ENCODE results near the gene RALY.
A peak's percentile ranks its signal among the peaks of the same experiment; 100 is the strongest.
"Not testable (repeated sequence)": the region's sequence is repeated elsewhere in the genome, so short reads cannot be mapped to it uniquely, and the experiment has no call there.

RALY gene

DNA sequence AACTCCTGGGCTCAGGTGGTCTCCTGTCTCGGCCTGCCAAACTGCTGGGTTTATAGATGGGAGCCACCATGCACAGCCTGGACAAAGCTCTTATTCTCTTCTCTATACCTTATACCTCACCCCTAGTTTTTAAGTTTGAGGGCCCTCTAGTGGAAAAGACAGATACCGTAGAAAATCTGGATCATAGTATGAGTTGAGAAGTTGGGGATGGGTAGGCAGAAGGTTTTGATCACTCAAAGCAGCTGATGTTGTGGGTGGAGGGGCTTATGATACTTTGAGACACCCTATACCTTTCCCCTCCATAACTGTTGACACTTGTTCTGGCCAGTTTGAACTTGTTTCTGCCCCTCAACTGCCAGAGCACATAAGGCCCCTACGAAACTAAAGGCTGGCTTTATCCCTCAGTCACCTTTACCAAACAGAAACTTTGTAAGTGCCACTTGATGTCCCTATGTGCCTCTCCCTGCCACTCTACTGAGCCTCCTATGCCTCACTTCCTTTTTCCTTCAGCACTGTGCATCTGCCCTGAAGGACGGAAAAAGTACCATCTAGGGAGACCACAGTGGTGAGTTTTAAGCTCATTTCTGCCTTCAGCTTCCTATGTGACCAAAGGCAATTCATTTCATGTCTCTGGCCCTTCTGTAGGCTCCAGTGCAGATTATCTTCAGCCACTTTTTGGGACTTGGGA, 28.6 kb downstream of the RALY start:
- peak; percentile 46 for DNase-seq (ENCODE audit: low read depth)
- TF ChIP-seq, protein P1, sequence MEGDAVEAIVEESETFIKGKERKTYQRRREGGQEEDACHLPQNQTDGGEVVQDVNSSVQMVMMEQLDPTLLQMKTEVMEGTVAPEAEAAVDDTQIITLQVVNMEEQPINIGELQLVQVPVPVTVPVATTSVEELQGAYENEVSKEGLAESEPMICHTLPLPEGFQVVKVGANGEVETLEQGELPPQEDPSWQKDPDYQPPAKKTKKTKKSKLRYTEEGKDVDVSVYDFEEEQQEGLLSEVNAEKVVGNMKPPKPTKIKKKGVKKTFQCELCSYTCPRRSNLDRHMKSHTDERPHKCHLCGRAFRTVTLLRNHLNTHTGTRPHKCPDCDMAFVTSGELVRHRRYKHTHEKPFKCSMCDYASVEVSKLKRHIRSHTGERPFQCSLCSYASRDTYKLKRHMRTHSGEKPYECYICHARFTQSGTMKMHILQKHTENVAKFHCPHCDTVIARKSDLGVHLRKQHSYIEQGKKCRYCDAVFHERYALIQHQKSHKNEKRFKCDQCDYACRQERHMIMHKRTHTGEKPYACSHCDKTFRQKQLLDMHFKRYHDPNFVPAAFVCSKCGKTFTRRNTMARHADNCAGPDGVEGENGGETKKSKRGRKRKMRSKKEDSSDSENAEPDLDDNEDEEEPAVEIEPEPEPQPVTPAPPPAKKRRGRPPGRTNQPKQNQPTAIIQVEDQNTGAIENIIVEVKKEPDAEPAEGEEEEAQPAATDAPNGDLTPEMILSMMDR (conservative IDR thresholded peaks at IDR 0.05; ENCODE audit: low read depth, low read length): peak; percentile 59
- H3K4me3 ChIP-seq (ENCODE audit: low read depth, low read length): no peak overlapping the region

- H3K4me3 ChIP-seq (ENCODE audit: low read depth, low read length): no peak overlapping the region
- no peak for DNase-seq (ENCODE audit: low read depth)
- TF ChIP-seq, protein P1 (conservative IDR thresholded peaks at IDR 0.05; ENCODE audit: low read depth, low read length): no peak
Observed at GRCh38 chr20:34022839-34023234, 29.1 kb downstream of the RALY start.

DNA sequence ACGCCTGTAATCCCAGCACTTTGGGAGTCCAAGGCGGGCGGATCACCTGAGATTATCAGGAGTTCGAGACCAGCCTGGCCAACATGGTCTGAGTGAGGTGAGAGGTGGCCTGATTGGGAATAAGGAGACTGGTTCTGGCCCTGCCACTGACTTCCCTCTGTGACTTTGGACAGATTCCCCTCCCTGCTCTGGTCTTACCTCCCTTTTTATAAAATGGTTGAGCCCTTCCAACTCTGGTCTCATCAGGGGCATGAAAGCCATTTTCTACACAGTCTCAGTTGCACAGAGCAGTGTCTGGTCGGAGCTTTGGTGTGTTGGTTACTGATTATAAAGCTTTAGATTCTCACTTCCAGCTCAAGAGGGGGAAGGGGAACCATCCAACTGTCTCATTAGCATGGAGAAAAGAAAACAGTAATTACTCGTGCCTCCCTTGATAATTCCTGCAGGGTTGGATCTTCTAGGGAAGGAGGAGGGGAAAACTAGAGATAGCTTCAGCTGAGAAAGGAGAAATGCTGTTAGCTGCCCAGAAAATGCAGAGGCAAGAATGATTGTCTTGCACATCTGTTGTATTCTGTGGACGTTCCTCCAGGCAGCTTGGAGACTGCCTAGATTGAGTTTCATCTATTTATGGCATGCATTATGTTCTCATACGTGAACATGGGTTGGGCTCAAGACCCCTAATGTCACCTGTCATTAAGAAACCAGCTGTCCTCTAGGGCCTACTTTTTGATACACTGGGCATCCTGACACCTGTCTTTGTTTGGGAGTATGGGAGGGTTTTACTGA, 30.4 kb downstream of the RALY start:
- TF ChIP-seq, protein P1 (conservative IDR thresholded peaks at IDR 0.05; ENCODE audit: low read depth, low read length): no peak
- no peak for DNase-seq (ENCODE audit: low read depth)
- no peak overlapping the region for H3K4me3 ChIP-seq (ENCODE audit: low read depth, low read length)

DNA sequence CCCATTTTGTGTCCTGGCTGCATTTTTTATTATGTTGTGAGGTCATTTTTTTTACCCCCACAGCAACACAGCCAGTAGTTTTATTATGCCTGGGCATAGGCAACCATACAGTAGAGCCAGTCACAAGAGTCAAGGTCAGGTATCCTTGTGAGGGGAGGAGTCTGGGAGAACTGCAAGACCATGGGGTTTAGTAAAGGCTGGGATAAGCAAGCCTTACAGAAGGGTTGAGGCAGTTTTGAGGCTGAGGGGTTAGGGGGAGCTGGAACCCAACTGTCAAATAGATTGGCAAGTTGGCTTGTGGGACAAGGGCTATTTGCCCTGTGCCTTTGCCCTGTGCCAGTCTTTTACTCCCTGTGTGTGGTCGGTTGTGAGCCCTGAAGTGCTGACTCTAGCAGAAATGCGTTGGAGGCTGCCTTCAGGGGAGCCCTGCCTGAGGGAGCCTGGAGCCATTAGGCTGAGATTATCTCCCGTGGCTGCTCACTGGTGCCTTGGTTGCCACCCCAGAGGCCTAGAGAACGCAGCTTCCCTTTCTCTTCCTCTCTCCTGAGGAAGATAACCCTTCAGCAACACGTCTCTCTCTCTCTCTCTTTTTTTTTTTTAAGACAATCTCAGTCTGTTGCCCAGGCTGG, 31.1 kb downstream of the RALY start:
- no peak overlapping the region for H3K4me3 ChIP-seq (ENCODE audit: low read depth, low read length)
- DNase-seq (ENCODE audit: low read depth): no peak

GRCh38 chr20:34028013-34028412, 34.3 kb downstream of the RALY start:
- H3K4me3 ChIP-seq (ENCODE audit: low read depth, low read length); DNase-seq (ENCODE audit: low read depth): not testable (repeated sequence)

More for the DNA sequence above, 31.1 kb downstream of the RALY start:
- TF ChIP-seq, protein P1 (conservative IDR thresholded peaks at IDR 0.05; ENCODE audit: low read depth, low read length): no peak

- TF ChIP-seq, protein P1 (conservative IDR thresholded peaks at IDR 0.05; ENCODE audit: low read depth, low read length): no peak
- no peak for DNase-seq (ENCODE audit: low read depth)
- H3K4me3 ChIP-seq (ENCODE audit: low read depth, low read length): no peak overlapping the region
Observed at GRCh38 chr20:34029415-34029814, 35.7 kb downstream of the RALY start.

DNA sequence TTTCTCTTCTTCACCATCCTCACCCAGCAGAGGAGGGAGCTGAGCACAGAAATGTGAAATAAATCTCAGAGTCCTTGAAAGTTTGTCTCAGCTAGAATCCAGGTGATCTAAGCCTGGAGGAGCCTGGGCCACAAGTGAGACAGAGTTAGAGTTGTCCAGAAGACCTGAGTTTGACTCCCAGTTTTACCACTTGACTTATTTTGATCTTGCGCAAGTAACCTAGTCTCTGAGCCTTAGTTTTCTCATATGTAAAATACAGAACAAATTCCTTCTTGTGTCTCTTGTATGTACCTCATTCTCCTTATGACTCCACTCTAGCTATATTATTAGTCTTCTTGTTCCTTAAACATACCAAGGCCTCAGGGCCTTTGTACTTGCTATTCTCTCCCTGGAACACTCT, 36.7 kb downstream of the RALY start:
- DNase-seq (ENCODE audit: low read depth): no peak
- TF ChIP-seq, protein P1 (conservative IDR thresholded peaks at IDR 0.05; ENCODE audit: low read depth, low read length): no peak
- no peak overlapping the region for H3K4me3 ChIP-seq (ENCODE audit: low read depth, low read length)

Measured in choroid plexus epithelial cell (primary cell).